IPS-18c (cell line): Measurements from ENCODE around the gene RNPS1.

Source experiments
- H3K4me3 ChIP-seq: 2 replicates; pipeline ENCODE4 v1.7.0; 2013; ENCODE audit warnings: low read depth, mild to moderate bottlenecking, low read length, moderate library complexity; ENCODE audit not compliant: insufficient read depth
- H3K9me3 ChIP-seq: one replicate; pipeline ENCODE4 v1.6.1; 2013; ENCODE audit warnings: mild to moderate bottlenecking, low read length, moderate library complexity; ENCODE audit not compliant: control insufficient read depth, insufficient read depth

The RNPS1 gene

DNA sequence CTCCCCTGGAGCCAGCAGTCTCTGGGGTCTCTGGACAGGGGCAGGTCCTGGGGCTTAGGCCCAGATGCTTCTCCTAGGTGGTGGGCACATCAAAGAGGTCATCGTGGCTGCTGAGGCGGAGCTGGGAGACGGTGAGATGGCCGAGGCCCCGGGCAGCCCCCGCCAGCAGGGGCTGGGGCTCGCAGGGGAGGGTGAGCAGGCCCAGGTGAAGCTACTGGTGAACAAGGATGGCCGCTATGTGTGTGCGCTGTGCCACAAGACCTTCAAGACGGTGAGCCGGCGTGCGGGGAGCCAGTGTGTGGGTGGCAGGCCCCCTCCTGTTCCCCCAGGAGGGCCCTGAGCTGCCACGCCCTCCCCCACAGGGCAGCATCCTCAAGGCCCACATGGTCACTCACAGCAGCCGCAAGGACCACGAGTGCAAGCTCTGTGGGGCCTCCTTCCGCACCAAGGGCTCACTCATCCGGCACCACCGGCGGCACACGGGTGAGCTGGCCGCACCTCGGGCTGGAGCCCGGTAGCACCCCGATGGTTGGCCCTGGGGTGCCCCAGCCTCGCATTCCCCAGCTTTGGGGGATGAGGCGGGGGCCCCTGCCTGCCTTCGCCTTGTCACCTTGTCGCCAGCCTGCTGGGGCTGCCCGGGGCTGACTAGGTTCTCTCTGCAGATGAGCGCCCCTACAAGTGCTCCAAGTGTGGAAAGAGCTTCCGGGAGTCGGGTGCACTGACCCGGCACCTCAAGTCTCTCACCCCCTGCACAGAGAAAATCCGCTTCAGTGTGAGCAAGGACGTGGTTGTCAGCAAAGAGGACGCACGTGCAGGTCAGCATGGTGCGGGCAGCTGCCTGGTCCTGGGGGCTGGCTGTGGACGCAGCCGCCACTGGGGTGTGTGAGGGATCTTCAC lies 35.6 kb downstream of the RNPS1 start:
- Histone ChIP-seq H3K9me3 (no peaks in the 10 kb centered on the region), H3K4me3 (no peak overlapping the region)

DNA sequence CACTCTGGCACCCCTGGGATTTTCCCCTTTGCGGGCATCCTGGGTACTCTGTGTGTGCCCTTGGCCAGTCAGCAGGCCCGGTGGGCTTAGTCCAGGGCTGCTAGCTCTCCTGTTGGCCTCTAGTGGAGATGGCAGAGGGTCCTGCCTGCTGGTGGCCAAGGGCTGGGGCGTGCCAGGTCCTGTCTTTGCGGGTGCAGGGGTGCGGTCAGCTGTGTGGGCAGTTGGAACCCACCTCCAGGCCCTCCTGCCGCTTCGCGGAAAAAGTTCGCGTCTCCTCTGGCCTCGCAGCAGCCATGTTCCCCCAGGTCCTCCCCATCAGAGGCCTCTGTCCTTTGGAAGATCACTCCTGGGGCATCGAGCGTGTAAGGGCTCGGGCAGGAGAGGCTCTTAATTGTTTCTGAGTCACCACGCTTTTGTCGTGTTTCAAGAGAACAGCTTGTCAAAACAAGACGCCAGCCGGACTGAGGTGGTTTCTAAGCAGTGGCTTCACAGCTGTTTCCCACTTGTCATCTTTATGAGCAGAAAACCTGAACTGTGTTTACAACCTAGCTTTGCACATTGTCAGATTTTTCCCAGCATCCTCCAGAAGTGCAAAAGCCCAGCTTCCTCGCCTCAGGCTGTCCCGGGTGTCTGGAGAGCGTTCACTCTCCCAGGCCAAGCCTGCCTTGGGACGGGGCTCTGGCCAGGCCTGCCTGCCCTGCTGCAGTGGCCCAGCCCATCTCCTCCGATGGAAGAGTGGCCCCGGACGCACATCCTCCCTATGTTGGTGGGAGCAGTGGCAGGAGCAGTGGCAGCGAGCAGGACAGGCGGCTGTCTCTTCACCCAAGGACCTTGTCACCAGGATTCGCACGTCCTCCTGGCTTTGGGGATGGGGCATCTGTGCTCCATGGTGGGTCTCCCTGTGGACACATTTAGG lies 36.7 kb downstream of the RNPS1 start:
- Histone ChIP-seq H3K4me3 (no peak overlapping the region), H3K9me3 (no peaks in the 10 kb centered on the region)

GRCh38 chr16:2230376-2230775 lies 37.5 kb downstream of the RNPS1 start:
- Histone ChIP-seq H3K9me3 (no peaks in the 10 kb centered on the region), H3K4me3 (no peak overlapping the region)

DNA sequence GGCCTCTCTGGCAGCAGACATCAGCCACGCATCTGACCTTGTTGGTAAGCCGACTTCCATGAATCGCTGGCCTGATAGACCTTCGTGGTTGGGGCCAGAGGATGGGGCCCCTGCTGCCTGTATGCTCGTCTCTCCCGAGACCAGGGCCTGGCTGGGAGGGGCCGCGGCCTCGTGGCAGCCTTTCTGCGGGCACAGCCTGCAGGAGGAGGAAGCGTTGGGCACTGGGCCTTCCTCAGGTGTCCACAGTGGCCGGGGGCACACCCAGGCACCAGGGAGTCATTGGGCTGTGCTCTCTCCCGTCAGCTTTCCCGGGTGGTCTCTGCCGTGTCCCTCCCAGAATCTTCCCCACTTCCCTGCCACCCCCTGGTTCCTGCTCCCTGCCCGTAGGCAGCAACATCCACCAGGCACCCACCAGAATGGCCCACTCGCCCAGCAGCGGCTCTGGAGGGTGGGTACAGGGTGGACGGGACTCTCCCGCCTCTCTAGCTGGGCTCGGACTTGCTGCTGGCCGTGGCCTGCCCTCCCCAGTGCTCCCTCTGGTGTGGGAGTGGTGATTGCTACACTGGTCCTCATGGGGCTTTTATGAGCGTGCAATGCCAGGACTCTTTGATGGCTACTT lies 38.2 kb downstream of the RNPS1 start:
- H3K9me3 ChIP-seq, result no peaks in the 10 kb centered on the region
- no peak overlapping the region for H3K4me3 ChIP-seq

- Histone ChIP-seq H3K4me3 (no peak overlapping the region), H3K9me3 (no peaks in the 10 kb centered on the region)
These were observed 38.8 kb downstream of the RNPS1 start for GRCh38 chr16:2229091-2229490.

DNA sequence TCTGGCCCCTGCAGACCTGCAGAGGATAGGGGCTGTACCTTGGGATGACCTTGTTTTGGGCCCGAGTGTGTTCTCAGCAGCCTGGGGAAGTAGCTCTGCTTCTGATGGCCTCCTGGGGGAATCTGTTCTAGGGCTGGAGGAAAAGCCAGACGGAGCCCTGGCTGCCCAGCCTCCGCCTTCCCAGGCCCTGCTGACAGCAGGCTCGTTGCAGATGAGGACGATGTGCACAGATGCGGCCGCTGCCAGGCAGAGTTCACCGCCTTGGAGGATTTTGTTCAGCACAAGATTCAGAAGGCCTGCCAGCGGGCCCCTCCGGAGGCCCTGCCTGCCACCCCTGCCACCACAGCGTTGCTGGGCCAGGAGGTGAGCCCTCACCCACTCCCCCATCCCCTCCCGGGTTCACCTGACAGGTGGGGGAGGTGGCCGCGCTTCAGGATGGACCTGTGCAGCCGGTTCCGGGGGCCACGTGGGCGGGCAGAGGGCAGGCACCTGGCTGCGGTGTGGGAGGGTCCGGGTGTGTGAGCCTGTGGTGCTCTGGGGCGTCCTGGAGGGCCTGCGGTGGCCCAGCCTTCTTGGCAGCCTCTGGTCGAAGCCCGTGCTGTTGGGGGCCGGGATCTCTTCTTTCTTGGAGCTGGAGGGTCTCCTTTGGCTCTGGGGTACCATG lies 39.6 kb downstream of the RNPS1 start:
- no peak overlapping the region for H3K4me3 ChIP-seq
- no peaks in the 10 kb centered on the region for H3K9me3 ChIP-seq

GRCh38 chr16:2226918-2227317 lies 41.0 kb downstream of the RNPS1 start:
- no peak overlapping the region for H3K4me3 ChIP-seq
- H3K9me3 ChIP-seq, result no peaks in the 10 kb centered on the region

DNA sequence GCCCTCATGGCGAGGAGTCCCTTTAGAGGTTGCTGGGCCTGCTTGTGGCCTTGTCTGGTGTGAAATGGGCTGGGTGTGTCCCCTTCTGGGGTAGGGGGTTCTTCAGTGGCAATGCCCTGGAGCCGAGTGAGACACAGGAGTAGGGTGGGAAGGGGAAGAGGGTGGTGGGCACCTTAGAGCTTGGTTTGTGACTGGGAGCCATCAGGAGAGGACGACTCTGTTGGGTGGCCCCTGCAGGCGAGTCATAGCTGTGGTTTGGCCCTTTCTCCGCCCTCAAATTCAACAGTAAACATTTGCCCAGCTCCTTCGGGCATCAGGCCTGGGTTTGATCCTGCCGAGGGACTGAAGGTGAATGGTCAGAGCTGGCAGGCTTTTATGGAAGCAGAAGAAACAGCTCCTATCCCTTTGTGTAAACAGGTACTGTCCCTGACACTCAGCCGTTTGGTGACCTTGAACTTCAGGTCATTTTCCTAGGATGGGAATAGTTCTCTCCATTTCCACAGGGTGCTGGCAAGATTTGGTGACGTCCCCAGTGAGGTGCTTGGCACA lies 41.6 kb downstream of the RNPS1 start:
- no peak overlapping the region for H3K4me3 ChIP-seq
- no peaks in the 10 kb centered on the region for H3K9me3 ChIP-seq

- H3K9me3 ChIP-seq, result no peaks in the 10 kb centered on the region
- H3K4me3 ChIP-seq, result peak overlapping the region; percentile 87
These were observed 43.9 kb downstream of the RNPS1 start for GRCh38 chr16:2223942-2224486.

DNA sequence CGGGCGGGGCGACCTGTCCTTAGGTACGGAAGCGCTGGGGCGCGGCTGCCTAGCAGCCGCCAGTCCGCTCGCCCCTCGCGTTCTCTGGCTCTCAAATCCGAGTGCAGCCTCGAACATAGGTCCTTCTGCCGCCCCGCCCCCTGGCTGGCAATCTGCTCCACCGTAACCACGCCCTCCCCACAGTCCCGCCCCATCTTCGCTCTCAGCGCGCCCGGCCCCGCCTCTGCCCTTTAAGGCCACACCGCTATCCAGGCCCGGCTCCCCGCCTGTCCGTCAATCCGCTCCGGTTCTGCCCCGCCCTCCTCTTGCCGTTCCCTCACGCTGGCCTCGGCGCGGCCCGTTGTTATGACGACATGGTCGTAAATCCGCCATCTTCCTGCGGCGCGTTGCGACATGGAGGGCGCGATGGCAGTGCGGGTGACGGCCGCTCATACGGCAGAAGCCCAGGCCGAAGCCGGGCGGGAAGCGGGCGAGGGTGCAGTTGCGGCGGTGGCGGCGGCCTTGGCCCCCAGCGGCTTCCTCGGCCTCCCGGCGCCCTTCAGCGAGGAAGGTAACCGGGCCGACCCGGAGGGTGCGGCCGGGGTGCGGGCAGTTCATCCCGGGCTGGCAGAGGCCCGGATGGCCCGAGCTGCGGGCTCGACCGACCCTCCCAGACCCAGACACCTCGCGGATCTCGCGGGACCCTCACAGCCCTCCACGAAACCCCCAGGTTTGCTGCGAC lies 44.5 kb downstream of the RNPS1 start, which contains the start of gene E4F1:
E4F1 (plus strand) TSS at position 371 of the 721 bp plus-strand sequence; CDS start at position 394, 23 bp downstream.
- H3K9me3 ChIP-seq, result no peaks in the 10 kb centered on the region
- peak within 1 kb of the TSS; percentile 87 for H3K4me3 ChIP-seq

DNA sequence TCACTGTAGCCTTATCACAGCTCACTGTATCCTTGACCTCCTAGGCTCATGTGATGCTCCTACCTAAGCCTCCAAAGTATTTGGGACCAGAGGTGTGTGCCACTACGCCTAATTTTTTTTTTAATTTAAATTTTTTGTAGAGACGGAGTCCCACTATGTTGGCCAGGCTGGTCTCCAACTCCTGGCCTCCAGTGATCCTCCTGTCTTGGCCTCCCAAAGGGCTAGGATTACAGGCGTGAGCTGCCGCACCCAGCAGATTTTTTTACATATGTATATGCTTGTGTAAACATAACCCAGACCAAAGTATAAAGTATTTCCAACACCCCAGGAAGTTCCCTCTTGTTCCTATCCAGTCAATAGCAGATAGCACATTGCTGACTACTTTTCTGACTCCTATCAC lies 51.6 kb downstream of the RNPS1 start:
- H3K4me3 ChIP-seq, result no peak overlapping the region

GRCh38 chr16:2214719-2214968 lies 53.3 kb downstream of the RNPS1 start, which contains the start of gene PGP:
TSS of gene PGP (minus strand) at chr16:2214840. CDS start at chr16:2214777, 63 bp downstream.
- Histone ChIP-seq H3K9me3 (no peaks in the 10 kb centered on the region), H3K4me3 (peak within 1 kb of the TSS; percentile 97)

More for the DNA sequence above, 51.6 kb downstream of the RNPS1 start:
- H3K9me3 ChIP-seq, result no peaks in the 10 kb centered on the region

- H3K9me3 ChIP-seq, result no peaks in the 10 kb centered on the region
- peak overlapping the region; percentile 87 for H3K4me3 ChIP-seq
These were observed 53.9 kb downstream of the RNPS1 start for GRCh38 chr16:2213817-2214718.

DNA sequence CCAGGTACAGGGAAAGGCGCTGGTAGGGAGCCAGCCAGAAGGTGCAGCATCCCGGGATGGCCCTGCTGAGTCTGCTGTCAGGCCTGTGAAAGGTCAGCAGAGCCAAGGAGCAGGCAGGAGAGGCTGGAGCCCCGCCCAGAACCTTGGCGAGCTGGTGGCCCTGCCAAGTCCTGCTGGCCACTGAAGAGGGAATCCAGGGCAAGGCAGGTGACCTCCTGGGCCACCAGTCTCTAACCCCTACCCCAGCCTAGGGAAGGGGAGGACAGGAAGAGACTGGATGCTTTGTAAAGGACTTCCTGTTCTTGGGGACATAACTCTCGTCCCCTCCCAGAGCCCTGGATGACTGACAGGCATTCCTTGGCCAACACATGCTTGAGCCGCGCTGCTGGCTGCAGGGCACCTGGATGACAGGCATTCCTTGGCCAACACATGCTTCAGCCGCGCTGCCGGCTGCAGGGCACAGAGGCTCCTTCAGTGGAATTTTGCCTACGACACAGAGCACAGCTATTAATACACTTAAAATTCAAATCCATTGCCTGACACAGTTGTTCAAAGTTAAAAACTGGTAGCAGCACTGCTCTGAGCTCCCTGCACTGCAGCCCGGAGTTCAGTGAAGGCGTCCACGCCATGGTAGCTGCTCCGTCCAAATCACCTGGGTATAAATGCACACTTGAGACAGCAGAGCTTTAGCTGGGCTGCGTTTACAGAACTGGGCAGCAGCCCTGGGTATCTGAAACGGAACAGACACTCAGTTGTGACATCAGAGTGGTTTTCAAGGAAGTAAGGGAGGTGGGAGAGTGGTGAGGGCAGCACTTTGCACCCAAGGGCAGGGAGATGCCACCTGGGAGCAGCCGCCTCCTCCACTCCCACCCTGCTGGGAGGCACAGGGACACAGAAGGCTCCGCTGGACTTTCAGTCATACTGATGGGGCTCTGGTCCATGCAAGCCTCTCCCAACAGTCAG lies 55.3 kb downstream of the RNPS1 start:
- H3K9me3 ChIP-seq, result no peaks in the 10 kb centered on the region
- H3K4me3 ChIP-seq, result peak overlapping the region; percentile 87; the same call in 1 of the 2 replicates
